Activated naive CD4-positive, alpha-beta T cell treated with anti-CD3 and anti-CD28 coated beads, Interleukin-2, amount 50 U/mL, for 24 hours (primary cell): ENCODE measurements around the gene MXI1.
"Not testable (repeated sequence)": the region's sequence is repeated elsewhere in the genome, so short reads cannot be mapped to it uniquely, and the experiment has no call there.

ENCODE experiments used
- H3K27ac Mint-ChIP-seq: one replicate; pipeline ENCODE4 v1.8.0; 2021; ENCODE audit warnings: mild to moderate bottlenecking, mixed read lengths
- H3K27me3 Mint-ChIP-seq: one replicate; pipeline ENCODE4 v1.8.0; 2021; ENCODE audit warnings: mixed read lengths
- H3K36me3 Mint-ChIP-seq: one replicate; pipeline ENCODE4 v1.8.0; 2021; ENCODE audit warnings: mixed read lengths
- H3K4me1 Mint-ChIP-seq: one replicate; pipeline ENCODE4 v1.8.0; 2021; ENCODE audit warnings: mixed read lengths
- H3K4me3 Mint-ChIP-seq: one replicate; pipeline ENCODE4 v1.8.0; 2021; ENCODE audit warnings: mild to moderate bottlenecking, mixed read lengths
- H3K9me3 Mint-ChIP-seq: one replicate; pipeline ENCODE4 v1.8.0; 2021; ENCODE audit warnings: mixed read lengths

MXI1 gene

DNA sequence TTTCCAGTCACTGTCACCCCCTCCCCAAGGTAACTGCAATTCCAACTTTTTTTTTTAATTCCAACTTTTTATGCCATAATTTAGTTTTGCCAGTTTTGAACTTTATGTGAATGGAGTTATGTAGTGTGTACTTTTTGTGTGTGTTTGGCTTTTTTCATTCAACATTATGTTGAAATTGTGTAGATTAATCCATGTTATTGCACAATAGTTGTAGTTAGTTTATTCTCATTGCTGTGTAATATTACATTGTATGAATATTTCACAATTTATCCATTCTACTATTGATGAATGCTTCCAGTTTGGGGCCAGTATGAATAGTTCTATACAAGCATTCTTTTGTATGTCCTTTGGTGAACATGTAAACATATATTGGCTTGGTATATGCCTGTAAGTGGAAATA, 32.5 kb downstream of the MXI1 start:
- H3K9me3 Mint-ChIP-seq, result no peaks in the 10 kb centered on the region
- peaks cover 22% of the 10 kb centered on the region for H3K36me3 Mint-ChIP-seq
- H3K27me3 Mint-ChIP-seq, result no peaks in the 10 kb centered on the region
- peaks cover 50% of the 10 kb centered on the region for H3K4me1 Mint-ChIP-seq
- no peak overlapping the region for H3K27ac Mint-ChIP-seq
- no peak overlapping the region for H3K4me3 Mint-ChIP-seq

DNA sequence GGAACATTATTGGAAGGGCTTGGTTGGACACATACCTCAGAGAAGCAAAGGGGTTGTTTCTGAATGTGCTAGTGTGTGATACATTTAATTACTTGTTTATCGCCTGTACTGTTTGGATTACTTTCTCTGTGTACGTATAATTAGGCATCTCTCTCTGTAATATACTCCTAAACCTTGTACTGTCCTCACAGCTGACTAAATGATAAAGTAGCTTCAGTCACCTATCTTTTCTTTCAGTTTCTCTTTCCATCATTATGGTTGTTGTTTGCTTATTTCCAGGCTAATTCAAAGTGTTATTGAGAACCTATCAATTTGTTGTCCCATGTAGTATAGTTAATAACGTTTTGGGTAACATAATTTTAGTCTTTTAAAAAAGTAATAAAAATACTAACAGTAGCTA, 34.0 kb downstream of the MXI1 start:
- Mint-ChIP-seq H3K36me3 (peaks cover 31% of the 10 kb centered on the region), H3K27ac (peak overlapping the region; percentile 66)

DNA sequence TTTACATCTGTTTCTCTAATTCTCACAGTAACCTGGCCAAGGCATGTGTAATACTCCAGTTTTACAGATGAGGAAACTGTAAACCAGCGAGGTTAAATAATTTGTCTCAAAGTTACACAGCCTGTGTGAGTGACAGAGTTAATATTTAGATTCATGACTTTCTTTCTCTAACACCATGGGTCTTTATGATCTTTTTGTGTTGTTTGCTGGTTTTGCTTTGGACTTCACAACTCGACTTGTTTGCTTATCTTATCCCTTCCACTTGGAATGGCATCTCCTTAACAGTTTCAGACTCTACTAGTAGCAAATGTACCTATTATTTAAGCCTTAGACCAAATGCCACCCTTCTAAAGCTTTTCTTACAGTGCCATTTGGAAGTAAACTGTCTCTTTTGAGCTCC, 34.4 kb downstream of the MXI1 start:
- no peak overlapping the region for H3K4me3 Mint-ChIP-seq
- no peak overlapping the region for H3K27ac Mint-ChIP-seq
- H3K36me3 Mint-ChIP-seq, result peaks cover 35% of the 10 kb centered on the region

More for the DNA sequence above, 34.0 kb downstream of the MXI1 start:
- Mint-ChIP-seq H3K27me3 (no peaks in the 10 kb centered on the region), H3K4me1 (peaks cover 48% of the 10 kb centered on the region), H3K9me3 (no peaks in the 10 kb centered on the region), H3K4me3 (peak overlapping the region; percentile 12)

GRCh38 chr10:110242511-110242910, 35.1 kb downstream of the MXI1 start:
- Mint-ChIP-seq H3K27ac (no peak overlapping the region), H3K9me3 (no peaks in the 10 kb centered on the region), H3K27me3 (no peaks in the 10 kb centered on the region), H3K4me1 (peaks cover 42% of the 10 kb centered on the region), H3K36me3 (peaks cover 35% of the 10 kb centered on the region), H3K4me3 (no peak overlapping the region)

More for the DNA sequence above, 34.4 kb downstream of the MXI1 start:
- Mint-ChIP-seq H3K27me3 (no peaks in the 10 kb centered on the region), H3K9me3 (no peaks in the 10 kb centered on the region), H3K4me1 (peaks cover 48% of the 10 kb centered on the region)

- Mint-ChIP-seq H3K27me3 (no peaks in the 10 kb centered on the region), H3K4me3 (no peak overlapping the region), H3K27ac (no peak overlapping the region), H3K4me1 (peaks cover 35% of the 10 kb centered on the region), H3K36me3 (peaks cover 27% of the 10 kb centered on the region), H3K9me3 (no peaks in the 10 kb centered on the region)
Measured at GRCh38 chr10:110244550-110244949, 37.1 kb downstream of the MXI1 start.

DNA sequence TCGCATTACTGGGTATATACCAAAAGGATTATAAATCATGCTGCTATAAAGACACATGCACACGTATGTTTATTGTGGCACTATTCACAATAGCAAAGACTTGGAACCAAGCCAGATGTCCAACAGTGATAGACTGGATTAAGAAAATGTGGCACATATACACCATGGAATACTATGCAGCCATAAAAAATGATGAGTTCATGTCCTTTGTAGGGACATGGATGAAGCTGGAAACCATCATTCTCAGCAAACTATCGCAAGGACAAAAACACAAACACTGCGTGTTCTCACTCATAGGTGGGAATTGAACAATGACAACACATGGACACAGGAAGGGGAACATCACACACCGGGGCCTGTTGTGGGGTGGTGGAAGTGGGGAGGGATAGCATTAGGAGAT, 40.4 kb downstream of the MXI1 start:
- H3K9me3 Mint-ChIP-seq, H3K4me3 Mint-ChIP-seq, H3K27ac Mint-ChIP-seq, H3K27me3 Mint-ChIP-seq: not testable (repeated sequence)
- Mint-ChIP-seq H3K4me1 (peaks cover 28% of the 10 kb centered on the region), H3K36me3 (peaks cover 26% of the 10 kb centered on the region)

GRCh38 chr10:110249489-110249888, 42.1 kb downstream of the MXI1 start:
- H3K4me1 Mint-ChIP-seq, result peaks cover 44% of the 10 kb centered on the region
- peaks cover 30% of the 10 kb centered on the region for H3K36me3 Mint-ChIP-seq
- H3K4me3 Mint-ChIP-seq, H3K27me3 Mint-ChIP-seq, H3K27ac Mint-ChIP-seq, H3K9me3 Mint-ChIP-seq: not testable (repeated sequence)

GRCh38 chr10:110251392-110251791, 44.0 kb downstream of the MXI1 start:
- Mint-ChIP-seq H3K4me1 (peaks cover 50% of the 10 kb centered on the region), H3K36me3 (peaks cover 32% of the 10 kb centered on the region), H3K27ac (peak overlapping the region; percentile 66), H3K4me3 (peak overlapping the region; percentile 59)
- not testable (repeated sequence) for H3K27me3 Mint-ChIP-seq, H3K9me3 Mint-ChIP-seq

DNA sequence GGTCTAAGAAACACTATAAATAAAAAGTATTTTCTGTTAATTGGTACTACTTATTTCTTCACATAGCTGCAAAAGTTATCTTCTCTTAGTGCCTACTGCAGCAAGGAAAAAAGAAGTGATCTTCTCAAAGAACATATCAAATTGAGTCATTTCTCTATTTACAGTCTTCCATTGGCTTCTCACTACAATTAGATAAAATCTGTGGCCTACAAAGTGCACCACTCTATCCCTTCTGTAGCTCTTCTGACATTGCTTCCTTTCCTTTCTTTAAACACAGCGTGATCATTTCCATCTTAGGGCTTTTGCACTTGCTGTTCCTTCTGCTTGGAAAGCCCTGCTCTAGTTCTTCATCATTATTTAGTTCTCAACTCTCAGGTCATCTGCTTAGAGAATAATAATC, 44.7 kb downstream of the MXI1 start:
- Mint-ChIP-seq H3K9me3 (no peaks in the 10 kb centered on the region), H3K4me3 (peak overlapping the region; percentile 5), H3K27me3 (no peaks in the 10 kb centered on the region), H3K36me3 (peaks cover 25% of the 10 kb centered on the region), H3K4me1 (peaks cover 50% of the 10 kb centered on the region), H3K27ac (peak overlapping the region; percentile 38)

- Mint-ChIP-seq H3K27ac (peak overlapping the region; percentile 5), H3K4me1 (peaks cover 45% of the 10 kb centered on the region), H3K9me3 (no peaks in the 10 kb centered on the region), H3K36me3 (peaks cover 18% of the 10 kb centered on the region), H3K27me3 (no peaks in the 10 kb centered on the region), H3K4me3 (peak overlapping the region; percentile 9)
Measured at GRCh38 chr10:110254467-110254866, 47.1 kb downstream of the MXI1 start.

DNA sequence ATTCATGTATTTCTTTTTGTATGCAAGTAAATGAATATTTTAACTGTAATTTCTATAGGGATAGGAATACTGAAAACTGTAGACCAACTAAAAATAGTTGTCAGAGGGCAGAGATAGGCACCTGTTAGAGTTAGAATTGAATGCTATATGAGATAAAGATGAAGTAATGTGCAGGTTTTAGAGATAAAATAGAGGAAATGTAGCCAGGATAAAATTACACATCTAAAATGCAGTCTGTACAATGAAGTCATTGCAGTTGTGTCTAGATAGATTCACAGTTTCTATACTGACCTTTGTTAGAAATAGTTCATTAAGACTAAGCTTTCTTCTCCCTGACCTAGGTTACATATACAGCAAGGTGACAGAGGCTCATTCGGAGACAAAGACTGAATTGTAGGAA, 51.1 kb downstream of the MXI1 start:
- H3K27ac Mint-ChIP-seq, result no peak overlapping the region
- H3K27me3 Mint-ChIP-seq, result no peaks in the 10 kb centered on the region
- no peaks in the 10 kb centered on the region for H3K9me3 Mint-ChIP-seq
- peaks cover 22% of the 10 kb centered on the region for H3K4me1 Mint-ChIP-seq
- H3K36me3 Mint-ChIP-seq, result peaks cover 16% of the 10 kb centered on the region
- H3K4me3 Mint-ChIP-seq, result no peak overlapping the region

- no peaks in the 10 kb centered on the region for H3K27me3 Mint-ChIP-seq
- H3K36me3 Mint-ChIP-seq, result peaks cover 14% of the 10 kb centered on the region
- peaks cover 18% of the 10 kb centered on the region for H3K4me1 Mint-ChIP-seq
Measured at GRCh38 chr10:110259317-110259716, 51.9 kb downstream of the MXI1 start.

DNA sequence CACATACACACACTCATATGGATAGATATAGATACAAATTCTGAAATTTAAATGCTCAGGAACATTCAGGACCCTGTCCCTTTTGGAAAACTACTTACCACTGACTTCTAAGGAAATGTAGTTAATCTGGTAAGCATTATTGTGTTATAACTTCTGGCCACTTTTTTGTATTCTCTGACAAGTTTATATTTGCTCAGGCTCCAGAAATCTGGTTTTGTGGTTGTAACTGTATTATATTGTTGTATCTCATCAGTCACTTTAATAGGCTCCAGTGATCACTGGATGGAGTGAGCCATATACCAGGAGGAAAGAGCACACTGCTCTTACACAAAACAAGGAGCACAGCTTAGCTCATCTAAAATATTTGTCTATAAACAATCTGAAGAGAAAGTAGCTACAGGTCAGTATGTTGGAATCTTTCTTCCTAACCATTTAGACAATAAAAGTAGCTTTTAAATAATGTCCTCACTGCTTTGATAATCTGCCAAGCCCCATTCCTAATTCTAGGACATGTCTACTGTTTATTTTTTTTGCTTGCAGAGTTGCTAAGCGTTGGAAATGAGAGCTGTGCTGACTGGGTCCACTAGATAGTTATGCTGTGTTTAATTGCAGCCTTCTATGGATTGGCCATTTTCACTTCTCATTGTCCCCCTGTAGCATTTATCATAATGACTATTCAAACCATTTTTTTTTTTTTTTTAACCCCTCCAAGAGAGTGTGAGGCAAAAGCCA, 53.5 kb downstream of the MXI1 start:
- Mint-ChIP-seq H3K27ac (no peak overlapping the region), H3K27me3 (no peaks in the 10 kb centered on the region), H3K36me3 (peaks cover 2% of the 10 kb centered on the region), H3K9me3 (no peaks in the 10 kb centered on the region), H3K4me3 (no peak overlapping the region), H3K4me1 (peaks cover 18% of the 10 kb centered on the region)

More at GRCh38 chr10:110259317-110259716, 51.9 kb downstream of the MXI1 start:
- H3K4me3 Mint-ChIP-seq, result no peak overlapping the region
- H3K27ac Mint-ChIP-seq, result no peak overlapping the region
- no peaks in the 10 kb centered on the region for H3K9me3 Mint-ChIP-seq

GRCh38 chr10:110263164-110263563, 55.8 kb downstream of the MXI1 start:
- Mint-ChIP-seq H3K9me3 (no peaks in the 10 kb centered on the region), H3K27ac (no peak overlapping the region), H3K36me3 (peaks cover 2% of the 10 kb centered on the region), H3K4me3 (no peak overlapping the region), H3K27me3 (no peaks in the 10 kb centered on the region), H3K4me1 (peaks cover 30% of the 10 kb centered on the region)

GRCh38 chr10:110265573-110266193, 58.3 kb downstream of the MXI1 start:
- H3K27ac Mint-ChIP-seq, result peak overlapping the region; percentile 11
- H3K4me1 Mint-ChIP-seq, result peaks cover 51% of the 10 kb centered on the region
- no peaks in the 10 kb centered on the region for H3K9me3 Mint-ChIP-seq
- no peaks in the 10 kb centered on the region for H3K27me3 Mint-ChIP-seq
- no peak overlapping the region for H3K4me3 Mint-ChIP-seq
- peaks cover 2% of the 10 kb centered on the region for H3K36me3 Mint-ChIP-seq

DNA sequence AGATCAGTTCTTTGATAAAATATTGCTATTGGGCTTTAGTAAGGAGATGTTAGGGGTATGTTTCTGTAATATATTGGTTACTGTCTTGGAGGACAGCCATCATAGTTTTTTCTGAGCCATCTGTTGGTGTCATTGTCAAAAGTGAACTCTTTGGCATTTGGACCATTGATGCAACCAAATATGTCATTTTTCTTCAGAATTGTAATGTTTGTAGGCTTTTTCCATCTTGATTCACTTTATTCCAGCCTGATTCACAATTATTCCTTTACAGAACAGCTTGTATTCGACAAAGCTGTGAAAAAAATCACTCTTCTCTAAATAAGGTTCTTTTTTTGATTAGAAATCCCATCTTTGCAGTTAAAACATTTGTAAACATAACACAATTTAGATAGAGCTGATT, 59.9 kb downstream of the MXI1 start:
- Mint-ChIP-seq H3K4me1 (peaks cover 61% of the 10 kb centered on the region), H3K27me3 (no peaks in the 10 kb centered on the region), H3K4me3 (no peak overlapping the region), H3K36me3 (peaks cover 2% of the 10 kb centered on the region), H3K9me3 (no peaks in the 10 kb centered on the region), H3K27ac (no peak overlapping the region)
